ENCODE results near the gene PERM1.

Gene PERM1

GRCh38 chr1:972726-973458 lies 9.0 kb downstream of the PERM1 start:
- H3K79me2 ChIP-seq (ENCODE audit: control insufficient read depth, low read length): no peaks in the 10 kb centered on the region
- TF ChIP-seq CTCF (IDR thresholded peaks at IDR 0.05; ENCODE audit: low read depth, low read length, poor library complexity, severe bottlenecking): no peak
- no peak for TF ChIP-seq EZH2phosphoT487 (IDR thresholded peaks at IDR 0.05; ENCODE audit: borderline replicate concordance, low read length)
- H3K9me2 ChIP-seq (replicated peaks; ENCODE audit: control insufficient read depth, low read length): no peaks in the 10 kb centered on the region
- no peaks in the 10 kb centered on the region for H3K36me3 ChIP-seq (ENCODE audit: control insufficient read depth, low read length)
- H3K4me3 ChIP-seq (ENCODE audit: low read length): no peak overlapping the region
- no peaks in the 10 kb centered on the region; the same call in 1 of the 2 replicates for H3F3A ChIP-seq (ENCODE audit: control insufficient read depth, insufficient read depth)
- H4K20me1 ChIP-seq (ENCODE audit: control insufficient read depth, insufficient read depth, low read depth, low read length): no peaks in the 10 kb centered on the region
- H3K4me2 ChIP-seq (ENCODE audit: low read length): no peak overlapping the region
- H3K9me3 ChIP-seq (ENCODE audit: control insufficient read depth, insufficient read depth, low read length): no peaks in the 10 kb centered on the region; the same call in 1 of the 2 replicates
- H3K27me3 ChIP-seq (ENCODE audit: control insufficient read depth, low read length): no peaks in the 10 kb centered on the region
- peaks cover 3% of the 10 kb centered on the region; the same call in 1 of the 2 replicates for H3K4me1 ChIP-seq (ENCODE audit: control insufficient read depth, low read length)
- H3K27ac ChIP-seq (ENCODE audit: low read depth, low read length): no peak overlapping the region

- Histone ChIP-seq H3K9me3 (ENCODE audit: control insufficient read depth, insufficient read depth, low read length) (no peaks in the 10 kb centered on the region; the same call in 1 of the 2 replicates), H3K27me3 (ENCODE audit: control insufficient read depth, low read length) (no peaks in the 10 kb centered on the region), H3K4me1 (ENCODE audit: control insufficient read depth, low read length) (peaks cover 6% of the 10 kb centered on the region), H3K79me2 (ENCODE audit: control insufficient read depth, low read length) (no peaks in the 10 kb centered on the region), H3K4me2 (ENCODE audit: low read length) (no peak overlapping the region), H3F3A (ENCODE audit: control insufficient read depth, insufficient read depth) (no peaks in the 10 kb centered on the region; the same call in 1 of the 2 replicates), H3K27ac (ENCODE audit: low read depth, low read length) (no peak overlapping the region), H3K9me2 (replicated peaks; ENCODE audit: control insufficient read depth, low read length) (no peaks in the 10 kb centered on the region), H3K4me3 (ENCODE audit: low read length) (no peak overlapping the region), H3K36me3 (ENCODE audit: control insufficient read depth, low read length) (no peaks in the 10 kb centered on the region), H4K20me1 (ENCODE audit: control insufficient read depth, insufficient read depth, low read depth, low read length) (no peaks in the 10 kb centered on the region)
- TF ChIP-seq CTCF (IDR thresholded peaks at IDR 0.05; ENCODE audit: low read depth, low read length, poor library complexity, severe bottlenecking) (no peak), EZH2phosphoT487 (IDR thresholded peaks at IDR 0.05; ENCODE audit: borderline replicate concordance, low read length) (no peak)
Observed at GRCh38 chr1:971751-972506, 10.0 kb downstream of the PERM1 start.

GRCh38 chr1:970973-971730 lies 10.7 kb downstream of the PERM1 start:
- no peaks in the 10 kb centered on the region for H3K79me2 ChIP-seq (ENCODE audit: control insufficient read depth, low read length)
- H3K27me3 ChIP-seq (ENCODE audit: control insufficient read depth, low read length): 0 out of 2 replicates have a peak, but pooled peaks cover 4% of the 10 kb centered on the region
- H3K27ac ChIP-seq (ENCODE audit: low read depth, low read length): no peak overlapping the region
- H3F3A ChIP-seq (ENCODE audit: control insufficient read depth, insufficient read depth): no peaks in the 10 kb centered on the region; the same call in 1 of the 2 replicates
- H3K4me2 ChIP-seq (ENCODE audit: low read length): no peak overlapping the region
- TF ChIP-seq EZH2phosphoT487 (IDR thresholded peaks at IDR 0.05; ENCODE audit: borderline replicate concordance, low read length): no peak
- no peak for TF ChIP-seq CTCF (IDR thresholded peaks at IDR 0.05; ENCODE audit: low read depth, low read length, poor library complexity, severe bottlenecking)
- H4K20me1 ChIP-seq (ENCODE audit: control insufficient read depth, insufficient read depth, low read depth, low read length): no peaks in the 10 kb centered on the region
- no peak overlapping the region for H3K4me3 ChIP-seq (ENCODE audit: low read length)
- H3K4me1 ChIP-seq (ENCODE audit: control insufficient read depth, low read length): peaks cover 11% of the 10 kb centered on the region
- no peaks in the 10 kb centered on the region for H3K36me3 ChIP-seq (ENCODE audit: control insufficient read depth, low read length)
- H3K9me3 ChIP-seq (ENCODE audit: control insufficient read depth, insufficient read depth, low read length): no peaks in the 10 kb centered on the region; the same call in 1 of the 2 replicates
- no peaks in the 10 kb centered on the region for H3K9me2 ChIP-seq (replicated peaks; ENCODE audit: control insufficient read depth, low read length)

Measured in DOHH2 (cell line).